GM20431 (cell line): ENCODE measurements around the gene SDK1.
"Not testable (repeated sequence)": the region's sequence is repeated elsewhere in the genome, so short reads cannot be mapped to it uniquely, and the experiment has no call there.

ENCODE experiments used
- in situ Hi-C: fragments of 300-500 bp; cut with MseI, MboI; formaldehyde crosslinking; loops from one replicate; pipeline ENCODE4 v1.15.0; 2020; ENCODE audit warnings: low sequenced_read_pairs; ENCODE audit not compliant: unreplicated experiment

Gene SDK1

GRCh38 chr7:3956949-3957348 lies 655.9 kb downstream of the SDK1 start:
- in situ Hi-C loops = no loop called here

GRCh38 chr7:3957472-3958108 lies 656.5 kb downstream of the SDK1 start:
- in situ Hi-C loops = no loop called here

GRCh38 chr7:3958109-3958483 lies 657.0 kb downstream of the SDK1 start:
- in situ Hi-C loops = no loop called here

GRCh38 chr7:3959364-3959763 lies 658.3 kb downstream of the SDK1 start:
- in situ Hi-C loops = no loop called here

- in situ Hi-C loops = no loop called here
Measured at GRCh38 chr7:3960050-3960763, 659.2 kb downstream of the SDK1 start.

- in situ Hi-C loops = no loop called here
Measured at GRCh38 chr7:3960942-3961341, 659.9 kb downstream of the SDK1 start.

GRCh38 chr7:3961857-3962503 lies 660.9 kb downstream of the SDK1 start:
- in situ Hi-C loops = no loop called here

GRCh38 chr7:3963768-3964167 lies 662.7 kb downstream of the SDK1 start:
- in situ Hi-C loops = not testable (repeated sequence)

GRCh38 chr7:3964980-3965606 lies 664.0 kb downstream of the SDK1 start:
- in situ Hi-C loops = no loop called here

- in situ Hi-C loops = no loop called here
Measured at GRCh38 chr7:3965794-3966395, 664.8 kb downstream of the SDK1 start.

- in situ Hi-C loops = no loop called here
Measured at GRCh38 chr7:3968234-3968633, 667.2 kb downstream of the SDK1 start.

GRCh38 chr7:3969286-3969685 lies 668.2 kb downstream of the SDK1 start:
- in situ Hi-C loops = no loop called here

GRCh38 chr7:3971323-3971722 lies 670.3 kb downstream of the SDK1 start:
- in situ Hi-C loops = no loop called here

GRCh38 chr7:3973264-3973663 lies 672.2 kb downstream of the SDK1 start:
- in situ Hi-C loops = no loop called here

GRCh38 chr7:3974329-3974728 lies 673.3 kb downstream of the SDK1 start:
- in situ Hi-C loops = no loop called here

GRCh38 chr7:3975371-3975770 lies 674.3 kb downstream of the SDK1 start:
- in situ Hi-C loops = no loop called here

GRCh38 chr7:3977391-3977790 lies 676.3 kb downstream of the SDK1 start:
- in situ Hi-C loops = no loop called here

- in situ Hi-C loops = no loop called here
Measured at GRCh38 chr7:3978839-3979238, 677.8 kb downstream of the SDK1 start.

- in situ Hi-C loops = no loop called here
Measured at GRCh38 chr7:3979611-3980299, 678.7 kb downstream of the SDK1 start.

- in situ Hi-C loops = no loop called here
Measured at GRCh38 chr7:3980300-3980643, 679.2 kb downstream of the SDK1 start.
